H9 (cell line): ENCODE data around the gene KRTAP2-1. TPM values are rescaled to one million over a fixed set of nuclear protein-coding genes. Genes with fewer than 3 reads are reported as not detected.

Experiments used
- DNase-seq: peaks from one replicate; pipeline ENCODE4 v3.0.0-alpha.2; 2017
- H2AFZ ChIP-seq: one replicate; pipeline ENCODE4 v1.6.1; 2013; ENCODE audit warnings: mild to moderate bottlenecking, low read length, control low read depth, moderate library complexity
- H2AK5ac ChIP-seq: 2 replicates; pipeline ENCODE4 v1.6.1; 2013; ENCODE audit warnings: low read length, control low read depth, mixed read lengths; ENCODE audit not compliant: insufficient read length
- H2BK120ac ChIP-seq: one replicate; pipeline ENCODE4 v1.6.1; 2013; ENCODE audit warnings: low read depth, mild to moderate bottlenecking, low read length, control low read depth, inconsistent platforms; ENCODE audit not compliant: poor library complexity, severe bottlenecking
- H2BK12ac ChIP-seq: 2 replicates; pipeline ENCODE4 v1.6.1; 2013; ENCODE audit warnings: low read length, control low read depth, mixed read lengths, low read depth; ENCODE audit not compliant: insufficient read length
- H2BK15ac ChIP-seq: 2 replicates; pipeline ENCODE4 v1.6.1; 2013; ENCODE audit warnings: low read depth, low read length, control low read depth
- H2BK20ac ChIP-seq: one replicate; pipeline ENCODE4 v1.6.1; 2013; ENCODE audit warnings: low read depth, mild to moderate bottlenecking, low read length, control low read depth, inconsistent platforms; ENCODE audit not compliant: poor library complexity, severe bottlenecking
- H2BK5ac ChIP-seq: 2 replicates; pipeline ENCODE4 v1.6.1; 2013; ENCODE audit warnings: low read length, control low read depth, mixed read lengths; ENCODE audit not compliant: insufficient read length
- H3K14ac ChIP-seq: 2 replicates; pipeline ENCODE4 v1.6.1; 2013; ENCODE audit warnings: low read length, control low read depth; ENCODE audit not compliant: insufficient read depth
- H3K18ac ChIP-seq: 2 replicates; pipeline ENCODE4 v1.6.1; 2013; ENCODE audit warnings: low read depth, mild to moderate bottlenecking, mixed read lengths, low read length, control low read depth; ENCODE audit not compliant: insufficient read length
- H3K23ac ChIP-seq: 2 replicates; pipeline ENCODE4 v1.6.1; 2013; ENCODE audit warnings: low read length, control low read depth, mixed read lengths, low read depth; ENCODE audit not compliant: insufficient read length
- H3K23me2 ChIP-seq: 2 replicates; pipeline ENCODE4 v1.6.1; 2013; ENCODE audit warnings: low read depth, mild to moderate bottlenecking, mixed read lengths, low read length, control low read depth; ENCODE audit not compliant: insufficient read length, poor library complexity, severe bottlenecking
- H3K27ac ChIP-seq: 2 replicates; pipeline ENCODE4 v1.5.1; 2013; ENCODE audit warnings: low read length, control low read depth, mixed read lengths, low read depth; ENCODE audit not compliant: insufficient read length
- H3K27me3 ChIP-seq: 2 replicates; pipeline ENCODE4 v1.6.1; 2013; ENCODE audit warnings: low read length, control low read depth, inconsistent platforms; ENCODE audit not compliant: insufficient read depth
- H3K4ac ChIP-seq: 2 replicates; pipeline ENCODE4 v1.6.1; 2013; ENCODE audit warnings: low read depth, mild to moderate bottlenecking, control low read depth, inconsistent platforms, low read length, moderate library complexity
- H3K4me1 ChIP-seq: 2 replicates; pipeline ENCODE4 v1.6.1; 2013; ENCODE audit warnings: low read length, control low read depth, inconsistent platforms; ENCODE audit not compliant: insufficient read depth
- H3K4me2 ChIP-seq: 2 replicates; pipeline ENCODE4 v1.6.1; 2013; ENCODE audit warnings: low read length, control low read depth, mixed read lengths; ENCODE audit not compliant: insufficient read length, insufficient read depth
- H3K56ac ChIP-seq: 2 replicates; pipeline ENCODE4 v1.6.1; 2013; ENCODE audit warnings: low read depth, mild to moderate bottlenecking, mixed read lengths, low read length, control low read depth; ENCODE audit not compliant: insufficient read length
- H3K79me1 ChIP-seq: 2 replicates; pipeline ENCODE4 v1.6.1; 2013; ENCODE audit warnings: low read depth, mild to moderate bottlenecking, moderate library complexity, low read length, control low read depth, inconsistent platforms; ENCODE audit not compliant: insufficient read depth, poor library complexity, severe bottlenecking
- H3K79me2 ChIP-seq: 2 replicates; pipeline ENCODE4 v1.6.1; 2013; ENCODE audit warnings: low read length, control low read depth, inconsistent platforms; ENCODE audit not compliant: insufficient read depth
- H3K9ac ChIP-seq: 2 replicates; pipeline ENCODE4 v1.6.1; 2013; ENCODE audit warnings: low read length, control low read depth, mixed read lengths; ENCODE audit not compliant: insufficient read length; ENCODE audit errors: extremely low read depth
- H3K9me3 ChIP-seq: one replicate; pipeline ENCODE4 v1.6.1; 2013; ENCODE audit warnings: low read depth, low read length, inconsistent platforms; ENCODE audit not compliant: control insufficient read depth
- H3T11ph ChIP-seq: one replicate; pipeline ENCODE4 v1.6.1; 2013; ENCODE audit warnings: mild to moderate bottlenecking, low read length, control low read depth, inconsistent platforms
- H4K20me1 ChIP-seq: one replicate; pipeline ENCODE4 v1.6.1; 2013; ENCODE audit not compliant: control insufficient read depth, insufficient read length, insufficient read depth
- H4K5ac ChIP-seq: 2 replicates; pipeline ENCODE4 v1.6.1; 2013; ENCODE audit warnings: low read depth, mild to moderate bottlenecking, mixed read lengths, low read length, control low read depth; ENCODE audit not compliant: insufficient read length
- H4K8ac ChIP-seq: replicated peaks from 2 replicates; pipeline ENCODE4 v1.6.1; 2013; ENCODE audit warnings: low read length, control low read depth, mixed read lengths, low read depth; ENCODE audit not compliant: insufficient read length
- H4K91ac ChIP-seq: 2 replicates; pipeline ENCODE4 v1.6.1; 2013; ENCODE audit warnings: low read depth, mild to moderate bottlenecking, moderate library complexity, mixed read lengths, low read length, control low read depth; ENCODE audit not compliant: insufficient read length
- H3K27ac Mint-ChIP-seq, 3 experiments: 2 replicates in 2 of 3; 3 replicates in 1 of 3; pipeline ENCODE4 v1.8.0; 2020 to 2021; ENCODE audit warnings: mixed read lengths in 3 of 3, mild to moderate bottlenecking in 1 of 3, moderate library complexity in 1 of 3
- H3K27me3 Mint-ChIP-seq: 2 replicates; pipeline ENCODE4 v1.8.0; 2021; ENCODE audit warnings: low read depth, mild to moderate bottlenecking, moderate library complexity, mixed read lengths
- H3K36me3 Mint-ChIP-seq, 3 experiments: 2 replicates in 2 of 3; 3 replicates in 1 of 3; pipeline ENCODE4 v1.8.0; 2020 to 2021; ENCODE audit warnings: low read depth in 3 of 3, mixed read lengths in 3 of 3; ENCODE audit not compliant: insufficient read depth in 1 of 3
- H3K4me1 Mint-ChIP-seq, 2 experiments: 2 replicates each; pipeline ENCODE4 v1.8.0; 2020; ENCODE audit warnings: mixed read lengths in 2 of 2
- H3K4me3 Mint-ChIP-seq, 2 experiments: 2 replicates in 1 of 2; 3 replicates in 1 of 2; pipeline ENCODE4 v1.8.0; 2020 to 2021; ENCODE audit warnings: mild to moderate bottlenecking in 2 of 2, mixed read lengths in 2 of 2, moderate library complexity in 1 of 2
- H3K9me3 Mint-ChIP-seq, 2 experiments: 2 replicates in 1 of 2; 3 replicates in 1 of 2; pipeline ENCODE4 v1.8.0; 2020; ENCODE audit warnings: mild to moderate bottlenecking in 2 of 2, mixed read lengths in 2 of 2, moderate library complexity in 1 of 2
- CTCF ChIP-seq: fragments of 200-600 bp; sonication (generic); conservative IDR thresholded peaks from 3 replicates; pipeline ENCODE4 v1.8.0; 2021; ENCODE audit warnings: antibody characterized with exemption, mild to moderate bottlenecking
- WGBS: extraction: QIAGEN DNeasy Blood & Tissue Kit; methylation state at CpG from one replicate; pipeline ENCODE4 v1.1.7; 2013; ENCODE audit warnings: missing lambda C conversion rate, low lambda C conversion rate, mixed read lengths; ENCODE audit not compliant: insufficient read length; ENCODE audit errors: extremely low coverage; 5-methylcytosine and 5-hydroxymethylcytosine counted together
- total RNA-seq: library from RNA; stranded (reverse); gene quantifications from 2 replicates; pipeline ENCODE4 v1.2.1, GENCODE V29; 2021

Gene KRTAP2-1
- total RNA-seq, 1 experiment from 2014 or later, result not detected

GRCh38 chr17:41013181-41013580, 33.9 kb downstream of the KRTAP2-1 start:
- no CpG with 5 or more reads among the region's 3 CpGs for WGBS
- Histone ChIP-seq H3K79me1 (no peaks in the 10 kb centered on the region), H3K9ac (no peak overlapping the region)

More at GRCh38 chr17:41013181-41013580, 33.9 kb downstream of the KRTAP2-1 start:
- no peaks in the 10 kb centered on the region for H4K20me1 ChIP-seq
- no peak overlapping the region for H3K18ac ChIP-seq
- H3K27ac ChIP-seq, result no peak overlapping the region
- H3K27me3 ChIP-seq, result no peaks in the 10 kb centered on the region
- no peak overlapping the region for H2BK15ac ChIP-seq
- Mint-ChIP-seq H3K27me3 (no peaks in the 10 kb centered on the region), H3K9me3 (no peaks in the 10 kb centered on the region), H3K27ac (no peak overlapping the region), H3K4me1 (peaks cover 17 to 19% of the 10 kb centered on the region in 2 experiments), H3K4me3 (no peak overlapping the region), H3K36me3 (no peaks in the 10 kb centered on the region)
- H3K4ac ChIP-seq, result no peak overlapping the region
- H3K9me3 ChIP-seq, result no peaks in the 10 kb centered on the region
- H3K4me2 ChIP-seq, result no peak overlapping the region
- no peak overlapping the region for H2BK12ac ChIP-seq
- H2AFZ ChIP-seq, result no peak overlapping the region
- no peak overlapping the region for H4K91ac ChIP-seq
- H2BK5ac ChIP-seq, result no peak overlapping the region
- no peak overlapping the region for H3K23ac ChIP-seq
- H2AK5ac ChIP-seq, result no peak overlapping the region
- no peak overlapping the region for H4K8ac ChIP-seq
- no peak overlapping the region for H2BK20ac ChIP-seq
- no peak for TF ChIP-seq CTCF
- H3T11ph ChIP-seq, result no peak overlapping the region
- H4K5ac ChIP-seq, result no peak overlapping the region
- no peaks in the 10 kb centered on the region for H3K23me2 ChIP-seq
- no peaks in the 10 kb centered on the region; the same call in 1 of the 2 replicates for H3K4me1 ChIP-seq
- no peak for DNase-seq
- no peaks in the 10 kb centered on the region for H3K79me2 ChIP-seq
- no peak overlapping the region for H2BK120ac ChIP-seq
- no peak overlapping the region for H3K56ac ChIP-seq
- no peak overlapping the region for H3K14ac ChIP-seq
